Pancreas (tissue), 10 donors: ENCODE data around the gene ITGA2. TPM values are rescaled to one million over a fixed set of nuclear protein-coding genes. Genes with fewer than 3 reads are reported as not detected.

ENCODE experiments used
- ATAC-seq, 4 donors: fragments of 200-7000 bp; cut with Tn5 transposase; one replicate each; pipeline versions ENCODE4 v1.8.0 to v1.9.1; 2020; ENCODE audit warnings: mild to moderate bottlenecking in 4 of 4, moderate library complexity in 4 of 4
- DNase-seq, 6 donors: peaks; one replicate each; pipeline ENCODE4 v3.0.0-alpha.2; 2020
- FAIRE-seq: peaks from 2 replicates; lab custom pipeline; 2012; peaks lifted over from hg19 to GRCh38; lab: Jason Lieb, UNC
- H3K27ac ChIP-seq, 4 donors: fragments of 200-600 bp; sonication (generic); 1 replicate in 3 of 4; 2 replicates in 1 of 4; pipeline versions ENCODE4 v1.5.0 to v1.8.0; 2020
- H3K27me3 ChIP-seq, 4 donors: fragments of 200-600 bp; one replicate each; pipeline ENCODE4 v1.8.0; 2021
- H3K36me3 ChIP-seq, 3 donors: fragments of 200-600 bp; sonication (generic) in 1 of 3; one replicate each; pipeline versions ENCODE4 v1.5.0 to v1.8.0; 2020 to 2021
- H3K4me1 ChIP-seq, 3 donors: fragments of 200-600 bp; one replicate each; pipeline ENCODE4 v1.8.0; 2021
- H3K4me3 ChIP-seq, 4 donors: fragments of 200-600 bp; sonication (generic) in 2 of 4; one replicate each; pipeline versions ENCODE4 v1.5.0 to v1.8.0; 2020 to 2021
- H3K9me3 ChIP-seq, 4 donors: fragments of 200-600 bp; one replicate each; pipeline ENCODE4 v1.8.0; 2021
- WGBS, 2 donors: extraction: QIAGEN DNeasy Blood & Tissue Kit; methylation state at CpG; one replicate each; pipeline ENCODE4 v1.1.7; 2013; 5-methylcytosine and 5-hydroxymethylcytosine counted together
- intact Hi-C, 3 donors: fragments of 100-400 bp; cut with DNase I; formaldehyde crosslinking; loops; one replicate each; pipeline versions ENCODE4 v1.11.1 to v1.14.2; 2022
- polyA plus RNA-seq, 2 donors: library from polyadenylated mRNA; stranded (reverse); fragments of 200-250 nt; gene quantifications; one replicate each; pipeline ENCODE4 v1.2.3, GENCODE V29; 2013
- total RNA-seq, 6 donors: library from RNA; stranded (reverse); fragmentation: NEBNext Ultra II Directional in 4 of 6; extraction: Animal tissue kit (Norgen Biotek cat#: 25700) in 4 of 6; gene quantifications; one replicate each; pipeline versions ENCODE4 v1.2.1 to v1.2.4, GENCODE V29; 2021 to 2023
- TF ChIP-seq, protein P1 (sequence below), 4 donors: fragments of 200-600 bp; sonication (generic) in 3 of 4; IDR thresholded peaks; one replicate each; pipeline versions ENCODE4 v1.5.0 to v1.8.0; 2021; ENCODE audit warnings: antibody characterized with exemption in 4 of 4
- donor health status: healthy with polysubstance abuse.
- donor health status: DM: no; HTN: no; CAD: no; lungs with moderate emphysema.
- donor health status: DM: no; HTN: no; CAD: no.
- donor health status: control.
- donor health status: control.
- donor health status: Bipolar disorder and iron deficiency.
- donor health status: DM: yes; HTN: yes; CAD: no.
- donor health status: DM: no; HTN: no; CAD: no.
- donor health status: DM: no; HTN: no; CAD: no.
- donor health status: DM: yes; HTN: yes; CAD: no.

Gene ITGA2
- total and polyA plus RNA-seq, 8 donors = 0.30 to 12.6 (median 1.5) TPM

- no peak overlapping the region for H3K4me3 ChIP-seq
- TF ChIP-seq, protein P1, sequence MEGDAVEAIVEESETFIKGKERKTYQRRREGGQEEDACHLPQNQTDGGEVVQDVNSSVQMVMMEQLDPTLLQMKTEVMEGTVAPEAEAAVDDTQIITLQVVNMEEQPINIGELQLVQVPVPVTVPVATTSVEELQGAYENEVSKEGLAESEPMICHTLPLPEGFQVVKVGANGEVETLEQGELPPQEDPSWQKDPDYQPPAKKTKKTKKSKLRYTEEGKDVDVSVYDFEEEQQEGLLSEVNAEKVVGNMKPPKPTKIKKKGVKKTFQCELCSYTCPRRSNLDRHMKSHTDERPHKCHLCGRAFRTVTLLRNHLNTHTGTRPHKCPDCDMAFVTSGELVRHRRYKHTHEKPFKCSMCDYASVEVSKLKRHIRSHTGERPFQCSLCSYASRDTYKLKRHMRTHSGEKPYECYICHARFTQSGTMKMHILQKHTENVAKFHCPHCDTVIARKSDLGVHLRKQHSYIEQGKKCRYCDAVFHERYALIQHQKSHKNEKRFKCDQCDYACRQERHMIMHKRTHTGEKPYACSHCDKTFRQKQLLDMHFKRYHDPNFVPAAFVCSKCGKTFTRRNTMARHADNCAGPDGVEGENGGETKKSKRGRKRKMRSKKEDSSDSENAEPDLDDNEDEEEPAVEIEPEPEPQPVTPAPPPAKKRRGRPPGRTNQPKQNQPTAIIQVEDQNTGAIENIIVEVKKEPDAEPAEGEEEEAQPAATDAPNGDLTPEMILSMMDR (IDR thresholded peaks at IDR 0.05) = no peak
- no peaks in the 10 kb centered on the region for H3K27me3 ChIP-seq
- DNase-seq (no peak), FAIRE-seq (no peak), ATAC-seq (no peak)
- no peaks in the 10 kb centered on the region for H3K9me3 ChIP-seq
- 83 to 88% methylated on average over 9 of the region's 9 CpGs for WGBS, 2 donors
- H3K4me1 ChIP-seq = peaks cover 0 to 6% (median 0%) of the 10 kb centered on the region in 3 donors
- no peaks in the 10 kb centered on the region for H3K36me3 ChIP-seq
- no peak overlapping the region for H3K27ac ChIP-seq
- intact Hi-C loops = no loop called here
These were observed 124.8 kb downstream of the ITGA2 start for GRCh38 chr5:53113947-53114346.

DNA sequence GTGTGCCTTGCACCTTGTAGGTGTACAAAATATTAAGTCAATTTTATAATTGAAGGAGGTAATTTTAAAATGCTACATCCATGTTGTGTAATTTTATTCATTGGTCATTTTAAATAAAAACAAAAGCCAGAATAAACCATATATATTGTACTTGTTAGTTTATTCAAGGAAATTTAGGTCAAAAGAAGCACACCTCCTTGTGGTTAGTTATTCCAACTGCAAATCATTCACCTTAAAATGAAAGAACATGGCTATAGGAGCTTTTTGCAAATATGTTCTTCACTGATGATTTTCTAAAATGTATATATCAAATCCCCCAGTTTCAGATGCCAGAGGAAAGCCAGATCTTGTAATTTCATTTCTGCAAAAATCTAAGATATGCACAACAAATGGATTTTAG lies 125.8 kb downstream of the ITGA2 start:
- no peaks in the 10 kb centered on the region for H3K9me3 ChIP-seq
- peaks cover 0 to 6% (median 0%) of the 10 kb centered on the region in 3 donors for H3K4me1 ChIP-seq
- FAIRE-seq (no peak), DNase-seq (no peak), ATAC-seq (no peak)
- no peak overlapping the region for H3K4me3 ChIP-seq
- H3K36me3 ChIP-seq = no peaks in the 10 kb centered on the region
- no peak overlapping the region for H3K27ac ChIP-seq
- TF ChIP-seq, protein P1 (IDR thresholded peaks at IDR 0.05) = no peak
- intact Hi-C loops = no loop called here
- H3K27me3 ChIP-seq = no peaks in the 10 kb centered on the region

DNA sequence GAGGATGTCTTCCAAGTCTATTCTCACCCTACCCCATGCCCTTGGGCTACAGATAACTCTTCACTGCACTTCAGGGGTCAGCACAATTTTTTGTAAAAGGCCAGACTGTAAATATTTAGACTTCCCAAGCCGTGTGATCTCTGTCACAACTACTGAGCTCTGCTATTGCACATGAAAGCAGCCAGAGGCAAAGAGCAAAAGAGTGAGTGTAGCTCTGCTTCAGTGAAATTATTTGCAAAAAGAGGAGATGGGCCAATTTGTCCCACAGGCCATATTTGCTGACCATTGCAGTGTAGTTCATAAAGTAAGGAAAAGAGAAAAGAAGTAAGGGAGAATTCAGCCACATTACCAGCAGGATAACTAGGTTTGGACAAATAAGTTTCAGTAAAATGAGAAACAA lies 127.4 kb downstream of the ITGA2 start:
- Histone ChIP-seq H3K4me3 (no peak overlapping the region), H3K9me3 (no peaks in the 10 kb centered on the region), H3K27ac (no peak overlapping the region), H3K36me3 (no peaks in the 10 kb centered on the region), H3K4me1 (no peaks in the 10 kb centered on the region), H3K27me3 (no peaks in the 10 kb centered on the region)
- FAIRE-seq = no peak
- DNase-seq = no peak
- TF ChIP-seq, protein P1 (IDR thresholded peaks at IDR 0.05) = no peak
- 62 to 63% methylated on average over 1 of the region's 1 CpG for WGBS, 2 donors
- no peak for ATAC-seq
- intact Hi-C loops = no loop called here

DNA sequence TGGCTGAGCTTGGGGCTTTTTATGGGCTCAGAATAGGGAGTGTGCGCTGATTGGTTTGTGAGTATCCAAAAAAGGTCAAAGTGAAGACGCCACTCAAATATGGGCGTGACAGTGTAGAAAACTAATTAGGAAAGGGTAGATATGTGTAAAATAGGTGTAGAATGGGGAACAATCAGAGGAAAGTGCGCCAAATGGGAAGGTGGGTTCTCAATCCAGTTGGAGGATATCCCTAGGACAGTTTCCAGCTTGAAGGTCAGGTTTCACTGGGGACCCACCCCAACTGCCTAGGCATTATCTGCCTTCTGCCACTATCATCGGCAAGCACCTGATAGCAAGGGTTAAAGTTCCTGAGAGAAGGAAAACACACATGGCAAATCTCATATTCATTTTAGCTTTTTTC lies 129.7 kb downstream of the ITGA2 start:
- Histone ChIP-seq H3K36me3 (no peaks in the 10 kb centered on the region), H3K27me3 (no peaks in the 10 kb centered on the region), H3K27ac (no peak overlapping the region), H3K9me3 (no peaks in the 10 kb centered on the region), H3K4me1 (no peaks in the 10 kb centered on the region), H3K4me3 (no peak overlapping the region)
- DNase-seq (no peak), FAIRE-seq (no peak), ATAC-seq (no peak)
- TF ChIP-seq, protein P1 (IDR thresholded peaks at IDR 0.05) = no peak
- WGBS, 2 donors = 59 to 83% methylated on average over 5 of the region's 5 CpGs
- intact Hi-C loops = no loop called here

GRCh38 chr5:53120165-53120564 lies 131.0 kb downstream of the ITGA2 start:
- 98 to 100% methylated on average over 1 of the region's 1 CpG for WGBS, 2 donors
- intact Hi-C loops = no loop called here
- TF ChIP-seq, protein P1 (IDR thresholded peaks at IDR 0.05) = no peak
- no peaks in the 10 kb centered on the region for H3K36me3 ChIP-seq
- H3K27ac ChIP-seq = no peak overlapping the region
- FAIRE-seq = no peak
- ATAC-seq = no peak
- DNase-seq = no peak
- no peak overlapping the region for H3K4me3 ChIP-seq
- no peaks in the 10 kb centered on the region for H3K9me3 ChIP-seq
- H3K27me3 ChIP-seq = no peaks in the 10 kb centered on the region
- no peaks in the 10 kb centered on the region for H3K4me1 ChIP-seq
